NT2/D1 (cell line): ENCODE data around the gene ARL15.

Experiments
- YY1 ChIP-seq: IDR thresholded peaks from 2 replicates; pipeline ENCODE4 v1.6.1; 2011; ENCODE audit not compliant: insufficient read length, insufficient read depth
- ZNF274 ChIP-seq: IDR thresholded peaks from 2 replicates; pipeline ENCODE4 v1.6.1; 2011; ENCODE audit warnings: mild to moderate bottlenecking, low read depth, low read length

DNA sequence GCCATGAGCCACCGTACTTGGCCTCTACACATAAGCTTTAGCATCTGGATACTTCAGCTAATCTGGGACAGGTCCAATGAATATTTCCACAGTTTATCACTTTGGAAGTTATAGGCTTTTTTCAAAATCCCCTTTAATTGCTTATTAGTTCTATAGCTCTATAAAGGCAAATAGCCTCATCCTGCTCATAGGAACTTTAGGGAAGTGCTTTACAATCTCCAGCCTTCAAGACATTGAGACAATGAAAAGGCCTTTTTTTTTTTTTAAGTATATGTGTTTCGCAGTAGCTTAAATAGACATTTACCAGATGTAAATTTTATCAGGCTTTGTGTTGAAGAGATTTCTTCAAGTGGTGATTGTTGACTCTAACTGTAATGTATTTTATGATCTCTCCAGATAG, 224.2 kb downstream of the ARL15 start:
- TF ChIP-seq ZNF274 (no peak), YY1 (no peak)
